ENCODE results near the gene SNCB.

The SNCB gene

DNA sequence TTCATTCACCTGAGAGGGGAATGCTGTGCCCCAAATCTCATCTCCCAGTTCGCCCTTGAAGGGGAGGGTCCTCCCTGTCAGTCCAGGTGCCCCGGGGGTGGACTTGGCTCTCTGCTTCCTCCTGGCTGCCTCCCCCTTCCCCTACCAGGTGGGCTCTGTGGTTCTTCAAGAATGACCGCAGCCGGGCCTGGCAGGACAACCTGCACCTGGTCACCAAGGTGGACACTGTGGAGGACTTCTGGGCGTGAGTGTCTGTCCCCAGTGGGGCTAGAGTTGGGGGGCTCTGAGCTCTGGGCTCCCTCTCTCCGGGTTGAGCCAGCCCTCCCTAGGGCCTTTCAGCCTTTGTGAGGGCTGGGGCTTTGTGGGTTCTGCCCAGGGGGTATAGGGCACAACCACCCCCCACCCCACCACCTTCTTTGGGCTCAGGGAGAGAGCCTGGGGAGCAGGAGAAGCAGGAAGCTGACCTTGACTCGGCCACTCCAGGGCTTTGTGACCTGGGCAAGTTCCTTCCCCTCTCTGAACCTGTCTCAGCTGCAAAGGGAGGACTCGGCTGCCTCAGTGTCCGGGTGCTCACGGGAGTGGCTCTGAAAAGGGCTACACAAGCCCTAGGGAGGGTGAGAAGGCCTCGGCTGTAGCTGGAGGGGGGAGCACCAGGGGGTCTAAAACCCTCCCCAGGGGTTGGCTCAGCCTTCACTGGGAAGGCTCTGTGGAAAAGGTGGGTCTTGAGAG is 13.3 kb upstream of the SNCB start:
- no peak for DNase-seq

DNA sequence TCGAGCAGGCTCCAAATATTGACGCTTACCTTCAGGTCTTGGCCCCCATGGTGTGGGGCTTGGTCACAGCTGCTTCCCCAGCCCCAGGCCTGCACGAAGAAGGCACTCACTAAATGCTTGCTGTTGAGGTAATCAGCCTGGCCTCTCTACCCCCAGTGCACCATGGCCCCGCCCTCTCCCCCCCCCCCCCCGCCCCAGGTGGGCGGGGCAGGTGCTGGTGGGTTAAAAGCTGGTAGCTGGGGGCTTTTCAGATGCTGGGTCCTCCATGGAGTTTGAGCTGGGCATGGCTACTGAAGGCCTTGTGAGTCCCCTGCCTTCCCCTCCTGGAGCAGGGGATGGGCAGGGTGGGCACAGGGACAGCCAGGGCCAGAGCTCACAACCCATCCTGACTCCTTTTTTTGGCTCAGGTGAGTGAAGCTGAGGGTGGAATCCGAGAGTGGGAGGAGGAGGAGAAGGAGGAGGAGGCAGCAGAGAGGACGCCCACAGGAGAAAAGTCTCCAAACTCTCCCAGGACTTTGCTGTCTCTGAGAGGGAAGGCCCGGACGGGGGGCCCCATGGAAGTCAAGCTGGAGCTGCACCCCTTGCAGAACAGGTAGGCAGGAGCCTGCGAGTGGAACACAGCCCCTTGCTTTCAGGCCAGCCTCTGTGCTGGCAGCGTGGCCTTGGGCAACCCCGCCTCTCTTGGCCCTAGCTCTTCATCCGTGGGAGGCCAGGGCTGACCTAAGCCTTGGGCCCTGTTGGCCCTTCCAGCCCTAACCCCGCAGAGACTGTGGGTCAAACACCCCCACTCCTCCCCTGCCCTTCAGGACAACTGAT is 12.5 kb upstream of the SNCB start:
- no peak for DNase-seq

DNA sequence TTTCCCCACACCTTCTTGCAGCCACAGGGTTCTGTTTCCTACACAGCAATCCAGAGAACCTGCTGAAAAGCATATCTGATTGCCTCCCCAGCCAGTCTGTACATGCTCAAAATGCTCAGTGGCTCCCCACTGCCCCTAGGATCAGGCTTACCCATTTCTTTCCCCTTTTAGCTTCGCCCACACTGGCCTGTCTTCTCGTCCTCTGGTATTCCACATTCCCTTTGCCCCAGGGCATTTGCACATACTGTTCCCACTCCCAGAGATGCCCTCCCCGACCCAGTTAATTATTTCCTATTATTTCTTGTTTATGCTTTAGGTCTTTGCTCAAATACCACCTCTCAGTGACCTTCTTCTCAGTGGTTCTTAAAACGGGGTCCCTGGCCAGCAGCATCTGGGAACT is 10.3 kb upstream of the SNCB start:
- DNase-seq = no peak

DNA sequence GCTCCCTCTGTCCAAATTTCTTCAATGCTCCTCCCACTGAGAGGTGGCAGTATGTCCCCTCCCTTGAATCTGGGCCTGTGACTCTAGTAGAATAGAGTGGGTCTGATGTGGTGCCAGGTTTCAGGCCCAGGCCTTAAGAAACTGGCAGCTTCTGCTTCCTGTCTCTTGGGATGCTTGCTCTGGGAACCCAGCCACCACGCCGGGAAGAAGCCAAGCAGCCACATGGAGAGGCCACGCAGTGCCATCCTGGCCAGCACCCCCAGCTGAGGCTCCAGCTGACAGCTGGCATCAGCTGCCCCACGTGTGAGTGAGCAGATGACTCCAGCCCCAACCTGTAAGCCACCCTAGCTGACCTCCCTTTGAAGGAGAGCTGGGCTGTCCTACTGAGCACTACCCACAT is 9.6 kb upstream of the SNCB start:
- no peak for DNase-seq

DNA sequence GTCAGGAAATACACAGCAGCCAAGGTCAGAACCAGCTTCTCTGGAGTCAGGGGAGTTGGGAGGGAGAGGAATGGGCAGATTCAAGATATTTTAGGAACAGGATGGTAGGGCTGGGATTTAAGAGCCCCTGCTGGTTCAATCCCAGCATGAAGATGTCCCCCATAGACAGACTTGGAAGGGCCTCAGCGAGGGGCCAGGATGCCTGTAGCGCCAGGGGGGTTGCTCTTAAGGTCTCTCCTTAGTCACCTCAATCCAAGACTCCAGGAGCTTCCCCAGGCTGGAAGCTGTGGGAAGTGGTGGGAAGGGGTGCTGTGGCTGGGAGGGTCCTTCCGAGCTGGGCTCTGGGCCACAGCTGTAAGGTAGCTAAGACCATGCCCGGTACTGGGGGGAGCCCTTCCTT is 8.9 kb upstream of the SNCB start:
- DNase-seq = no peak

DNA sequence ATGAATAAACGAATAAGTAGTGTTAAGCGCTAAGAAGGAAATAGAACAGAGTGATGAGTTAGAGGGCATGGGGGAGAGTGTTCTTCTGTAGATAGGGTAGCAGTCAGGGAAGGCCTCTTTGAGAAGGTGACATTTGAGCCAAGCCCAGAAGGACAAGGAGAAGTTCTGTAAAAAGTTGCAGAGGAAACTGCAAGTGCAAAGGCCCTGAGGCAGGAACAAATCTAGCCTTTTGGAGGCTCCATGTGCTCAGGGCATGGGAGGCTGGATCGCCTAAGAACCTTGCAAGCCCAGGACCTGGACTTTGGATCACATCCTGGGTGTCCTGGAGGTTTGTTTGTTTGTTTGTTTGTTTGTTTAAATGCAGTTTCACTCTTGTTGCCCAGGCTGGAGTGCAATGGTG is 8.1 kb upstream of the SNCB start:
- DNase-seq = no peak

DNA sequence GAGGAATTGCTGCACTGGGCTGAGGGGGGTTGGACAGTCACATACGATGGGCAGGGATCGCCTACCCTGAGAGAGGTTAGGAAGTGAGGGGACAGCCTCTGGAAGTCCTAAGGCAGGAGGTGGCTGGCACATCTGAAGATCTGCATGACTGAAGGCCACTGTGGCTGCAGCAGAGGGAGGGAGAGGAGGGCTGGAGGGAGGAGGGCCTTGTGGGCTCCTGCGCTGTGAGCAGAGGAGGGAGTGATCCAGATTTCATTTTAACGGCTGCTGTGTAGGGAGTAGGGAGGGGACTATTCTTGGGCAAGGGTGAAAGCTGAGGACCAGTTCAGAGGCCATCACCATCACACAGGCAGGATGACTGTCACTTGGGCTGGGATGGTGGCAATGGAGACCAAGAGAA is 7.2 kb upstream of the SNCB start:
- DNase-seq = no peak

DNA sequence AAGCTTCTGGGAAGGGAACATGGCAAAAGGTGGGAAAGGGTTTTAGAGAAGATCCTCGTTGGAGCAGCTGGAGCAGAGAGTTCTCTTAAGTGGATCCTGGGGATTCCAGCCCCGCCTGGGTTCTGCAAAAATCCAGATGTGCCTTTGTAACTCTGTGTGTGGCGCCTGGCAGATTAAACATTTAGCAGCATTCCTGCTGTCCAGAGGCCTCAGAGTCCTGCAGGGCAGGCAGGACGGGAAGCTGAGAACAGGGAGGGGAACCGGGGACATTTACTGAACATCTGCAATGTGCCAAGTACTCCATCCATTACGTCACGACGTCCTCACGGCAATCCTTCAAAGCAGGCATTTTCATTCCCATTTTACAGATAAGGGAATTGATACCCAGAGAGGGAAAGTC is 6.1 kb upstream of the SNCB start:
- no peak for DNase-seq

DNA sequence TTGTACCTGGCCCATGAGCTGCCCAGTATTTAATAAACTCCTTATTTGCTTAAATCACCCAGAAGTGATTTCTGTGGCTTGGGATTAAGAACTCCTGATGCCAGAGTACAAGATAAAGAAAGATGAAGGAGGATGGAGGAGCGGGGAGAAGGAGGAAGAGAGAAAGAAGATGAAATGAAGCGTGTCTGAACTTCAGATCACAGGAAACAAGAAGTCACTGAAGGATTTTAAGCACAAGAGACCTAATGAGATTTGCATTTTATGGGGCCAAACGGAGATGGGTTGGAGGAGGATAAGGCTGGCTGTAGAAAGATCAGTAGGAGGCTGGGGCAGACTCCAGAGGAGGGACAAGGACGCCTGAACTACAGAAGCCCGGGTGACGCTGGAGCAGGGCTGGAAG is 3.3 kb upstream of the SNCB start:
- DNase-seq = no peak

DNA sequence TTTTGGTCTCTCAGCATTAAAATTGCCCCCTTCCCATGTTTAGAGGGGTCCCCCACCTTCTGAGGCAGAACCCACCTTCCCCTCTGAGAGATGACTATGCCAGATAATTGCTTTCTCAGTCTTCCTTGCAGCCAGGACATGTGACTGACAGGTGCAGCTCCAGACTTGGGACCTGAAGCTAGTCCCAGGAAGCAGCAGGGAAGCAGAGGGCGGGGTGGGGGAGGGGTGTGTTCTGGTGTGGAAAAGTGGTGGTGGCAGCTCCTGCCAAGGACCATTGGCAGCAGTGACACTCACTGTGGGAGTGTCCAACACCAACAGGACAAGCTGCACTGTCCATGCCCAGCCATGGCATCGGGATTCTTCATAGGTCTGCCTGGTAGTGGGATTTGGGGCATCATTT is 2.4 kb upstream of the SNCB start:
- DNase-seq = no peak

DNA sequence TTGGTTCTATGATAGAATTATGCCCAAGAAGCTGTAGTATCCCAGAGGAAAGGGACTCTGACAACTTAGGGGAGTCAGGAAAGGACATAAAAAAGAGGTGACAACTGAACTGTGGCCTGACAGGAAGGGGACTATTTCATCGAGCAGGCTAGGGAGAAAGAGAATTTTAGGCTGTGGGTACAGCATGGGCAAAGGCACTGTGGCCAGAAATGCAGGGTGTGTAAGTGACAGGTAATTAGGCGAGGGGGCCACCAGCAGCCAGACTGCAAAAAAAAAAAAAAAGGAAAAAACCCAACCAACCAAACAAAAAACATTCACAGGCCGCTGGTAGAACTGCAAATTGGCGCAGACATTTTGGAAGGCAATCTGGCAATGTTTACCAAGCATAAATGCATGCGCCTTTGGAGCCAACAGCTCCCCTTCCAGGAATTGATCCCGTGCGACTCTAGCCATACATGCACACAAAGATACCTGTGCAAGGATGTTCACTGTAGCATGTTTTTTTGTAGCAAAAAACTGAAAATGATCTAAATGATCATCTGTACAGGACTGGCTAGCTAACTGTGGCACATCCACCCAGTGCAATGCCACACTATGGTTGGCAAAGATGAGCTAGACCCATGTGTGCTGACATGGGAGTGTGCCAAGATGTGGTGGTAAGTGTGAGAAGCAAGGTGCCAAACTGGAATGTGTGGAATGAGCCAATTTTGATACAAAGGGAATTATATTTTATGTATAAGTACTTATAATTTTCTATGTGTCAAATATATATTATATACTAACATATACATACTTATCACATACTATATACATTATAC is 1.3 kb upstream of the SNCB start:
- no peak for DNase-seq

DNA sequence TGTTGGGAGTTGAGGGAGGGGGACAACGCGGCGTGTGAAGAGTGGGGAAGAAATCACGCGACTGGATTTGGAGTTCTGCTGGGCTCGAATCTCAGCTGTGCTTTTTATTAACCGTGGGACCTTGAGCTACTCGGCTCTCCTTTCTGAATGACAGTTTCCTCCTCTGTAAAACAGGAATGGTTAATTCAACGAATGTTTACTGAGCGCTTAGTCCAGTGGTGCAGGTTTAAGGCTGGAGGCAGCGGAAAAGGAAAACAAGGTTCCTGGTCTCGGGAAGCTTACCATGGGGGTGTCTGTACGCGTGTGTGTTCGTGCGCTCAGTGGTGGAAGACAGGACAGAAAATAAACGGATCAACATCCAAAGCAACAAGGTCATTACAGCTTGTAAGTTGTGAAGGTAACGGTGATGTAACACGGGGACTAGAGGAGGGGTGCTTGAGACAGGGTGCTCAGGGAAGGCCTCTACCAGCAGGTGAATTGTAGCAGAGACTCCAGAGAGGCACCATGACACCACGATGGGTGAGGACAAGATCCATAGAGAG is 418 bp upstream of the SNCB start:
- DNase-seq = no peak

DNA sequence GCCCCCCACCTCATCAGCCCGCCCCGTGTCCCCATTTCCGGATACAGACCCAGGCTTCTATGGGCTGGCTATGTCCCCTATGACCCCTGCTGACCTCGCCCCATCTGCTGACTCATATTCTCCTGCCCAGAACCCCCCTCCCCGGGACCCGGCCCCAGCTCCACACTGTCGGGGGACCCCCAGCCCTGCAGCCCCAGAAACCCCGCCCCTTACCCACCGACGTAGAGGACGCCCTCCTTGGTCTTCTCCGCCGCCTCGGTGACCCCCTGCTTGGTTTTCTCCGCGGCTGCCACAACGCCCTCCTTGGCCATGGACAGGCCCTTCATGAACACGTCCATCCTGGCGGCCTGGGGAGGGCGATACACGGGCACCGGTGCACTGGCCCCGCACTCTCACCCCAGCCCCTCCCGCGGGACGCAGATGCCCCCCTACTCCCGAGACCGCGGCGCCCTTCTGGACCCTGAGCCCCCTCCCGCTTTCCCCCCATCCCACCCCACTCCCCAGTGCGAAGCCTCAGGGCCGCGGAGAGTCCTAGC is 949 bp downstream of the SNCB start:
- no peak for DNase-seq

DNA sequence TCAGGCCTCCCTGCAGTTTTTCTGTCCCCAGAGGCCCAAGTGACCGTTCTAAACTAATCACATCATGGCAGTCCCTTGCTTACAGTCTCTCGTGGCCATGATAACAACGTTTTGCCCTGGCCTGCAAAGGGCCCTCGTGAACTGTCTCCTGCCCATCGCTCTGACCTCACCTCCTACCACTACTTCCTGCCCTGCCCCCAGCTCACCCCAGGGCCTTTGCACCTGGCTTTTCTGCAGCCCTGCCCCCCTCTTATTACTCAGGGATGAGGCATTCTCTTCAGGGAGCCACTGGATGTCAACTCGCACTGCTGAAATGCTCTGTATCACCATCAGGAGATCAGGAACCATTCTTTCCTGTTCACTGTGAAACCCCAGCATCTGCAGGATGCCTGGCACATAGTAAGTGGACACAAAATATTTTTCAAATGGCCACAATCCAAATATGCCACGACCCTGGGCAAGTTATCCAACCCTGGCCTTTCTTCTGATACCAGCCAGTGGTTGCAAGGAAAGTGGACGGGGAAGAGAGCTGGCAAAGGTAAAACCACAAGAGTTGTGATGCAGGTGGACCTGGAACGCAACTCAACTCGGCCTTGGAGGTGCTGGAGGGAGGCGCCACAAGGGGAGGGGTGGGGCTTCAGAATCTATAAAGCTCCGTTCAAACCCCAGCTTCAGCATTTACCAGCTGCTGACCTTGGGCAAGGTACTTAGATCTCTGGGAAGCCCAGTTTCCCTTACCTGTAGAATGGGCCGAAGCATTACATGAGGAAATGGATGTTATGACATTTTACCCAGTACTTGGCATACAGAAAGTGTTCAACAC is 1.7 kb downstream of the SNCB start:
- DNase-seq = no peak

DNA sequence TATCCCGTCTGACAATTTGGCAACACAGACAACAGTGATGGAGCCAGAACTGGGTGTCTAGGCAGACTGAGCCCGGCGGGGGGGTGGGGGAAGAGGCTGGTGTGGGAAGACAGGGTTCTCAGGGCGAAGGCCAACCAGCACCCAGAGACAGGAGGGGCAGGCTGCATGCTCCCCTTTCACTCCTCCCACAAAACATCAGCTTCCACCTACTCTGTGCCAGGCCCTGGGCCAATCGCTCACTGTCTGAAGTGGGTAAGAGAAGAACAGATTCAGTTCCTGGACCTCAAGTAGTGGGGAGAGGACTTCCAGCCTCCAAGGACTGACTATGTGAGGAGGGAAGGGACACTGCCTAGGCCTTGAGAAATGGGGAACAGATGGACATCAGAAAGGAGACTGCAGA is 2.8 kb downstream of the SNCB start:
- DNase-seq = no peak

DNA sequence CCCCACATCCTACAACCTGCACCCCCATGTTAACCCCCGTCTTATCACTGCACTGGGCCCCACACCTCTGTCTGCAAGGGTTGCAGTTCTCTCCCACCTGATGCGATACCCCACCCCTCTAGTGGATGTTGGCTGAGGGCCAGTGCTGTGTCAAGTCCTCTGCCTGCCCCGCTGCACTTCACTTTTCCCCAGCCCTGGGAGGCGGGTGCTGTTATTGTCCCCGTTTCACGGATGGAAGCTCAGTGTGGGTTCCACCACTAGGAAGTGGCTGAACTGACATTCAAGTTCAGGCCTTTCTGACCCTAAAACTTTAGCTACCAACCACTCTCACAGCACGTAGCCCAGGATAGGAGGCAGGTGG is 3.5 kb downstream of the SNCB start:
- no peak for DNase-seq

DNA sequence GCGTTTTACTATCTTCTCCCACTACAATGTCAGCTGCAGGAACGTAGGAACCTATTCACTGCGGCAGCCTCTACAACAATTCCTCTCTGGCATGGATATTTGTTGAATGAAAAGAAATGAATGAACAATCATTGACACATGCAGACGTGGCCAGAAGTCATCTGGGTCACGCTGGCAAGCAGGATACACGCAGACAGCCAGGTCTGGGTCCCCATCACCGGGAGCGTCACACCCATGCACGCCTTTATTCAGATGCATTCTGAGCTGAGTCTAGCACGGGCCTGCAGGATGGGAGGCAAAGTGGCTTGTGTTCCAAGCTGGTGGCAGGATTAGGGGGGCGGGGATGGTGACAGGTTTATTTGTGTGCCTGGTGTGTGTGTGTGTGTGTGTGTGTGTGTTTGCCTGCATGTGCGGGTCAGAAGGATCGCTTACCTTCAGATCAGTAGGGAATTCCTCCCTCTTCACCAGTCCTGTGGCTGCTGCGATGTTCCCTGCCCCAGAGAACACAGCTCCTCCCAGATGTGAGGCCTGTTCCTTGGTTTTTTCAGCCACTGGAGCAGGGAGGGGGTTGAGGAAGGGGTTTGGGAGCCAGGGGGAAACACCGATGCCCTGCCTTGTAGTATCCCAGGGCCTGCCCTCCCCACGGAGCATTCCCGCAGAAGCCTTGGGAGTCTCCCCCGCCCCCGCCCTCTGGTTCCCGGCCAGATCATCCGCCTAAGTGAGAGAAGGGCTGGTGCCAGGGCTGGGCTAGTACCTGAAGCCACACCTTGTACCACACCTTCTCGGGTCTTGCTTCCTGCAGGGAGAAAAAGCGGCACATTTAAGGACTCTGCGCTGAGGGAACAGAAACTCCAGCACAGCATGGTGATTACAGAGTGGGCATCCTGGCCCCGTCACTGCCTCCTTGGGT is 4.1 kb downstream of the SNCB start:
- DNase-seq = no peak

DNA sequence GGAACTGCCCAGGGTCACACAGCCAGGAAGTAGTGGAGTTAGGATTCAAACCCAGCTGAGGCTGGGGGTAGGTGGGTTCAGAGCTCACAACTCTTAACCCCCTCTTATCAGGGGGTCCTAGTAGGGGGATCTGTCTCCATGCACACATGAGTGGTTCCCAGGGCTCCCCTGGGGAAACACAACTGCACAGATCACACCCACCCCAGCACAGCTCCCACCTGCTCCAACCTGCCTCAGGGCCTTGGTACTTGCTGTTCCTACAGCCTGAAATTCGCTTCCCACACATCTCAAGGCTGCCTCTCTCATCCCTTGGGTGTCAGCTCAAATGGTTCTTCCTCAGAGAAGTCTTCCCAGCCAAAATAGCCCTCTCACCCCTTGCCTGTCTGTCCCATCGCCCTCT is 4.8 kb downstream of the SNCB start:
- DNase-seq = no peak

DNA sequence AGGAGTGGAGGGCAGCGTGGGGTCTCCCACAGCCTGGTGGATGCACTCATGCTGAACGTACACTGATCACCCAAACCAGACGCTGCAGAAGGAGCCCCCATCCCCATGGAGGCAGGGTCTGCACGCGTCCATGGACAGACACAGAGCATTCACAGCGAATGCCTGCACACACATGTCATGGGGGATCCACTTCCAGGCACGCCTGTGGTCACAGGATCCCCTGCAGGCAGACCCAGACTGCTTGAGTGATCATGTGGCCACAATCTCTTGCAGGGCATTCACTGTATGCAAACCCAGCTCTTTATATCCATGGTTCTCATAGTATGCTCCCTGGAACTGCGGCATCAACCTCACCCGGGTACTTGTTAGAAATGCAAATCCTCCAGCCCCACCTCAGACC is 5.4 kb downstream of the SNCB start:
- no peak for DNase-seq

DNA sequence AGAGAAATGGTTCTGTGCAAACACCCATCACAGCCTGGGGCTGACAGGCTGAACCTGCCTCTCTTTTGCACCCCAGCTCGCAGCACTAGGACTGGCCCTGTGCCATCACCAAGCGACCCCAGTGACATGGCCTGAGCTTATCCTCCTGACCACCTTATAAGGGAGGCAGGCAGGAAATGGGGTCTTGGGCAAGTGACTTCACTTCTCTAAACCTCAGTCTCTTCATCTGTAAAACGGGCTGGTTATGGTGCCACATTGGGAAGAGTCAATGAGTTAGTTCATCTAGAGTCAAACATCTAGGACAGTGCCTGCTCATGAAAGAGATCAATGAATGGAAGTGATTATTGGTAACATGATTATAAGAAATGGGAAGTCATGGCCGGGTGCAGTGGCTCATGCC is 6.2 kb downstream of the SNCB start:
- no peak for DNase-seq

DNA sequence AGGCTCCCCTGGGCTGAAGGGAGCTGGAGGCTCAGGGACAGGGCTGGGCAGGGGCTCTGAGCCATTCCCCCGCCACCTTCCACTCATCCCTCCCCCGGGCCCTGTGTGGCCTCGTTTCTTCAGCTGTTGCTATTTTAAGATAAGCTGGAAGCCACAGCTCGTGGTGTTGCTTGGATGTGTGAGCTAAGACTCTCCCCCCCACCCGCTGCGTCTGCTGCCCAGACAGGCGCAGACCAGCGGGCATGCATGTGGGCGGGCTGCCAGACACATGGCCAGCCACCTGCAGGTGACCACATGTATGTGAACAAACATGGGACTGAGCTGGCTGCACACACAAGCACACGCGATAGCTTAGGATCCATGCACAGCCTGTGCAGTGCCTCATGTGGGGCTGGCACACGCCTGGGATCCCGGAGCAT is 8.7 kb downstream of the SNCB start:
- DNase-seq = no peak
